IMR-90 (cell line): ENCODE measurements around the gene MBNL3. TPM values are rescaled to one million over a fixed set of nuclear protein-coding genes. Genes with fewer than 3 reads are reported as not detected.

Source experiments
- ATAC-seq: fragments of 200-7000 bp; cut with Tn5 transposase; 2 replicates; pipeline ENCODE4 v1.9.1; 2020; ENCODE audit warnings: low read depth, mild to moderate bottlenecking, moderate library complexity
- BruUV-seq: library from RNA; stranded (reverse); fragments of 400-500 nt; replicated peaks from 2 replicates; lab custom pipeline; 2021; lab: Mats Ljungman, UMichigan
- CTCF ChIA-PET: fragments of 300-600 bp; formaldehyde crosslinking; extraction: SDS; loops from one replicate; lab custom pipeline; 2021; ENCODE audit warnings: antibody characterized with exemption; lab: Yijun Ruan, JAX
- POLR2A ChIA-PET: fragments of 300-600 bp; sonication (Branson Sonifier 250); formaldehyde crosslinking; loops from one replicate; lab custom pipeline; 2022; ENCODE audit warnings: antibody characterized with exemption; ENCODE audit not compliant: unreplicated experiment; lab: Charles Lee
- DNase-seq: peaks from one replicate; pipeline ENCODE4 v3.0.0; 2013
- H2AFZ ChIP-seq: replicated peaks from 2 replicates; pipeline ENCODE3; 2013; ENCODE audit warnings: low read length, mild to moderate bottlenecking; ENCODE audit not compliant: poor library complexity
- H2AK5ac ChIP-seq: 2 replicates; pipeline ENCODE4 v1.6.1; 2013; ENCODE audit warnings: low read depth, low read length, inconsistent platforms
- H2AK9ac ChIP-seq: replicated peaks from 2 replicates; pipeline ENCODE3; 2013; ENCODE audit warnings: mild to moderate bottlenecking, low read depth, low read length, moderate library complexity; ENCODE audit not compliant: poor library complexity
- H2BK120ac ChIP-seq: 2 replicates; pipeline ENCODE4 v1.6.1; 2013; ENCODE audit warnings: low read depth, low read length, inconsistent platforms
- H2BK15ac ChIP-seq: 3 replicates; pipeline ENCODE4 v1.6.1; 2013; ENCODE audit warnings: low read depth, low read length, inconsistent platforms
- H2BK20ac ChIP-seq: 2 replicates; pipeline ENCODE4 v1.6.1; 2013; ENCODE audit warnings: low read depth, mild to moderate bottlenecking, inconsistent platforms, low read length, moderate library complexity
- H2BK5ac ChIP-seq: 2 replicates; pipeline ENCODE4 v1.6.1; 2013; ENCODE audit warnings: mild to moderate bottlenecking, low read depth, low read length, inconsistent platforms; ENCODE audit not compliant: poor library complexity, severe bottlenecking
- H3K14ac ChIP-seq: replicated peaks from 2 replicates; pipeline ENCODE4 v1.6.1; 2013; ENCODE audit warnings: low read depth, low read length, inconsistent platforms
- H3K18ac ChIP-seq: 2 replicates; pipeline ENCODE4 v1.6.1; 2013; ENCODE audit warnings: low read depth, low read length, control low read depth
- H3K23ac ChIP-seq: 2 replicates; pipeline ENCODE4 v1.6.1; 2013; ENCODE audit warnings: low read depth, low read length, inconsistent platforms
- H3K27ac ChIP-seq: 2 replicates; pipeline ENCODE4 v1.5.1; 2013; ENCODE audit warnings: mild to moderate bottlenecking, control low read depth, low read length; ENCODE audit not compliant: insufficient read depth
- H3K27me3 ChIP-seq: 2 replicates; pipeline ENCODE4 v1.6.1; 2013; ENCODE audit warnings: low read length; ENCODE audit not compliant: control insufficient read depth, insufficient read depth
- H3K36me3 ChIP-seq: 2 replicates; pipeline ENCODE4 v1.6.1; 2013; ENCODE audit warnings: low read length, mixed read lengths; ENCODE audit not compliant: control insufficient read depth, insufficient read depth
- H3K4ac ChIP-seq: 2 replicates; pipeline ENCODE4 v1.6.1; 2013; ENCODE audit warnings: low read depth, low read length, inconsistent platforms
- H3K4me1 ChIP-seq: 2 replicates; pipeline ENCODE4 v1.6.1; 2013; ENCODE audit warnings: low read length, mixed read lengths; ENCODE audit not compliant: control insufficient read depth, insufficient read depth
- H3K4me2 ChIP-seq: 2 replicates; pipeline ENCODE4 v1.6.1; 2013; ENCODE audit warnings: low read depth, mild to moderate bottlenecking, control low read depth, low read length, moderate library complexity
- H3K4me3 ChIP-seq: 2 replicates; pipeline ENCODE4 v1.5.1; 2013; ENCODE audit warnings: low read depth, mild to moderate bottlenecking, control low read depth, low read length, moderate library complexity; ENCODE audit not compliant: insufficient read depth
- H3K56ac ChIP-seq: 2 replicates; pipeline ENCODE4 v1.6.1; 2013; ENCODE audit warnings: low read length, inconsistent platforms; ENCODE audit not compliant: insufficient read depth; ENCODE audit errors: extremely low read depth
- H3K79me1 ChIP-seq, 2 experiments: 2 replicates each; pipeline ENCODE4 v1.6.1; 2013; ENCODE audit warnings: low read length in 2 of 2, inconsistent platforms in 1 of 2, low read depth in 1 of 2
- H3K9ac ChIP-seq: 2 replicates; pipeline ENCODE4 v1.6.1; 2013; ENCODE audit warnings: low read depth, low read length, control low read depth
- H3K9me1 ChIP-seq: 2 replicates; pipeline ENCODE4 v1.6.1; 2013; ENCODE audit warnings: low read length, inconsistent platforms; ENCODE audit not compliant: insufficient read depth
- H3K9me3 ChIP-seq: 2 replicates; pipeline ENCODE4 v1.6.1; 2013; ENCODE audit warnings: low read length; ENCODE audit not compliant: control insufficient read depth, insufficient read depth
- H4K20me1 ChIP-seq: 2 replicates; pipeline ENCODE4 v1.6.1; 2013; ENCODE audit warnings: low read length, inconsistent platforms; ENCODE audit not compliant: insufficient read depth
- H4K5ac ChIP-seq: 2 replicates; pipeline ENCODE4 v1.6.1; 2013; ENCODE audit warnings: mild to moderate bottlenecking, low read depth, low read length, control low read depth
- H4K8ac ChIP-seq, 2 experiments: 2 replicates each; pipeline ENCODE4 v1.6.1; 2013; ENCODE audit warnings: low read depth in 2 of 2, low read length in 2 of 2, control low read depth in 1 of 2, inconsistent platforms in 1 of 2
- H4K91ac ChIP-seq: 2 replicates; pipeline ENCODE4 v1.6.1; 2013; ENCODE audit warnings: low read depth, low read length, inconsistent platforms; ENCODE audit not compliant: insufficient read depth
- RCOR1 ChIP-seq: IDR thresholded peaks from 2 replicates; pipeline ENCODE4 v1.6.1; 2012; ENCODE audit warnings: mild to moderate bottlenecking, low read length, improper control_type of control experiment; ENCODE audit not compliant: insufficient replicate concordance
- WGBS, 2 experiments: methylation state at CpG; one replicate each; pipeline versions ENCODE4 v1.1.5 to v1.1.7; 2013; ENCODE audit warnings: missing lambda C conversion rate in 2 of 2; ENCODE audit not compliant: insufficient read length in 1 of 2; ENCODE audit errors: extremely low coverage in 2 of 2; 5-methylcytosine and 5-hydroxymethylcytosine counted together
- dilution Hi-C: fragments of 300-500 bp; cut with HindIII; formaldehyde crosslinking; loops from one replicate; pipeline ENCODE4 v1.14.3; 2018; ENCODE audit warnings: low sequenced_read_pairs; ENCODE audit not compliant: unreplicated experiment
- in situ Hi-C: fragments of 300-500 bp; cut with MboI; formaldehyde crosslinking; loops from 3 replicates; pipeline ENCODE4 v1.14.3; 2019; ENCODE audit warnings: low sequenced_read_pairs, inconsistent platforms, mixed read lengths
- intact Hi-C: fragments of 100-400 bp; cut with micrococcal nuclease; formaldehyde crosslinking; loops from 2 replicates; pipeline ENCODE4 v1.10.0; 2022
- polyA plus RNA-seq, 3 experiments: library from polyadenylated mRNA; depleted of rRNA; stranded (reverse); fragments of >200 nt; gene quantifications; 2 replicates each; pipeline ENCODE4 v1.2.3, GENCODE V29; 2012; ENCODE audit warnings: low replicate concordance in 1 of 3
- total RNA-seq: library from RNA; depleted of rRNA; stranded (reverse); fragments of >200 nt; gene quantifications from 2 replicates; pipeline ENCODE4 v1.2.3, GENCODE V29; 2012

The MBNL3 gene
- total and polyA plus RNA-seq, 2 of the 4 experiments (the other 2 are of a cell fraction), result 0.32 to 1.1 TPM

DNA sequence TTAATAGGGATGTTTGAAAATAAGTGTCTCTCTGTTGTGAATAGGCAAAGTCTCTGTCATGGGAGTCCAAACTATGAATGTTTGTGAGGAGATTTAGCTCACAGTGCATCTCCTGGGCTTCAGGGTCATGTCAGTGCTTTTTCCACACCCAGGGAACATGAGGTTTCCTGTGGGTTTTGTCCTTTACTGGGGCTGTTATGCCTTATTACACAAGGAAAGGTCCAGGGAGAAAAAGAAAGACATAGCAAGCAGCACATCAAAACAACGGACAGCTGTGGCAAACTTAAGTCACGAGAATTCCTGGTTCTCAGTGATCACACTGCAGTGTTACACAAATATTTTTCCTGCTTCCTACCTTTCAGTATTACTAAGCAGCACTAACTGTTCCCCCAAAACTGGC lies 99.4 kb downstream of the MBNL3 start:
- DNase-seq, result no peak
- Histone ChIP-seq H4K20me1 (no peaks in the 10 kb centered on the region), H2AK5ac (no peak overlapping the region), H3K9me3 (no peaks in the 10 kb centered on the region), H3K4ac (no peak overlapping the region), H2BK120ac (no peak overlapping the region), H3K36me3 (no peaks in the 10 kb centered on the region), H3K27me3 (0 out of 2 replicates have a peak, but pooled peaks cover 5% of the 10 kb centered on the region), H3K56ac (no peak overlapping the region), H3K4me2 (no peak overlapping the region), H3K14ac (no peak overlapping the region), H2AK9ac (no peak overlapping the region), H2BK20ac (no peak overlapping the region), H2BK15ac (no peak overlapping the region), H3K9ac (no peak overlapping the region), H2AFZ (no peak overlapping the region), H3K23ac (no peak overlapping the region), H3K79me1 (no peaks in the 10 kb centered on the region), H3K4me3 (no peak overlapping the region), H3K4me1 (no peaks in the 10 kb centered on the region), H4K5ac (no peak overlapping the region), H2BK5ac (no peak overlapping the region), H4K8ac (no peak overlapping the region), H3K18ac (no peak overlapping the region), H3K27ac (no peak overlapping the region), H3K9me1 (no peaks in the 10 kb centered on the region), H4K91ac (no peak overlapping the region)
- POLR2A ChIA-PET, result no interaction called here
- no peak for ATAC-seq
- dilution Hi-C loops, result no loop called here
- 45% methylated on average over 2 of the region's 2 CpGs; no CpG with 5 or more reads in 1 of the 2 experiments for WGBS, 2 experiments
- TF ChIP-seq RCOR1, result no peak
- intact Hi-C loops, result no loop called here
- in situ Hi-C loops, result no loop called here
- CTCF ChIA-PET, result interaction anchor here (2.3 kb wide), 1 partner anchor 11 kb away, joined by 4 read pairs; no protein-coding TSS in a partner anchor
- no TSS peak for BruUV-seq
